Brain pericyte (primary cell): Measurements from ENCODE around the gene KCTD20.
"Not testable (repeated sequence)": the region's sequence is repeated elsewhere in the genome, so short reads cannot be mapped to it uniquely, and the experiment has no call there.

ENCODE experiments used
- DNase-seq: peaks from one replicate; pipeline ENCODE4 v3.0.0-alpha.2; 2012; ENCODE audit warnings: low read depth, low spot score

Gene KCTD20

GRCh38 chr6:36442671-36443470 is at the start of gene KCTD20, which contains the start of gene PXT1:
KCTD20 (plus strand) TSS chr6:36443000; CDS start chr6:36470098, 27,098 bp downstream.
PXT1 (minus strand) TSS chr6:36442854; CDS start chr6:36426082, 16,772 bp downstream.
- DNase-seq = peak; percentile 37

- DNase-seq = no peak
Measured at GRCh38 chr6:36399970-36400369, 42.8 kb upstream of the KCTD20 start.

GRCh38 chr6:36402481-36402880 is 40.3 kb upstream of the KCTD20 start:
- DNase-seq = no peak

GRCh38 chr6:36404164-36404563 is 38.6 kb upstream of the KCTD20 start:
- DNase-seq = no peak

GRCh38 chr6:36409718-36410117 is 33.1 kb upstream of the KCTD20 start:
- not testable (repeated sequence) for DNase-seq

GRCh38 chr6:36413489-36414480 is 29.0 kb upstream of the KCTD20 start:
- DNase-seq = no peak

- DNase-seq = no peak
Measured at GRCh38 chr6:36414481-36414880, 28.3 kb upstream of the KCTD20 start.

GRCh38 chr6:36418558-36418957 is 24.2 kb upstream of the KCTD20 start:
- DNase-seq = no peak

- no peak for DNase-seq
Measured at GRCh38 chr6:36419310-36419709, 23.5 kb upstream of the KCTD20 start.

- DNase-seq = no peak
Measured at GRCh38 chr6:36422714-36423100, 20.1 kb upstream of the KCTD20 start.

GRCh38 chr6:36423101-36423824 is 19.5 kb upstream of the KCTD20 start:
- DNase-seq = peak; percentile 95

GRCh38 chr6:36426622-36427021 is 16.2 kb upstream of the KCTD20 start:
- no peak for DNase-seq

GRCh38 chr6:36428911-36429310 is 13.9 kb upstream of the KCTD20 start:
- no peak for DNase-seq

GRCh38 chr6:36430351-36430750 is 12.4 kb upstream of the KCTD20 start:
- DNase-seq = no peak

- DNase-seq = no peak
Measured at GRCh38 chr6:36431197-36431596, 11.6 kb upstream of the KCTD20 start.

GRCh38 chr6:36432151-36432671 is 10.6 kb upstream of the KCTD20 start:
- DNase-seq = no peak

- DNase-seq = no peak
Measured at GRCh38 chr6:36436466-36436865, 6.3 kb upstream of the KCTD20 start.

GRCh38 chr6:36441307-36441894 is 1.4 kb upstream of the KCTD20 start:
- peak; percentile 93 for DNase-seq

- DNase-seq = no peak
Measured at GRCh38 chr6:36442103-36442670, 613 bp upstream of the KCTD20 start.
